HG03378 (cell line): Measurements from ENCODE around the gene UXS1.
A peak's percentile ranks its signal among the peaks of the same experiment; 100 is the strongest.
"Not testable (repeated sequence)": the region's sequence is repeated elsewhere in the genome, so short reads cannot be mapped to it uniquely, and the experiment has no call there.

Experiments used
- ATAC-seq: cut with Tn5 transposase; IDR thresholded peaks from one replicate; pipeline ENCODE4 v1.9.1; 2021; ENCODE audit warnings: mild to moderate bottlenecking, moderate library complexity; ENCODE audit not compliant: unreplicated experiment

UXS1 gene

DNA sequence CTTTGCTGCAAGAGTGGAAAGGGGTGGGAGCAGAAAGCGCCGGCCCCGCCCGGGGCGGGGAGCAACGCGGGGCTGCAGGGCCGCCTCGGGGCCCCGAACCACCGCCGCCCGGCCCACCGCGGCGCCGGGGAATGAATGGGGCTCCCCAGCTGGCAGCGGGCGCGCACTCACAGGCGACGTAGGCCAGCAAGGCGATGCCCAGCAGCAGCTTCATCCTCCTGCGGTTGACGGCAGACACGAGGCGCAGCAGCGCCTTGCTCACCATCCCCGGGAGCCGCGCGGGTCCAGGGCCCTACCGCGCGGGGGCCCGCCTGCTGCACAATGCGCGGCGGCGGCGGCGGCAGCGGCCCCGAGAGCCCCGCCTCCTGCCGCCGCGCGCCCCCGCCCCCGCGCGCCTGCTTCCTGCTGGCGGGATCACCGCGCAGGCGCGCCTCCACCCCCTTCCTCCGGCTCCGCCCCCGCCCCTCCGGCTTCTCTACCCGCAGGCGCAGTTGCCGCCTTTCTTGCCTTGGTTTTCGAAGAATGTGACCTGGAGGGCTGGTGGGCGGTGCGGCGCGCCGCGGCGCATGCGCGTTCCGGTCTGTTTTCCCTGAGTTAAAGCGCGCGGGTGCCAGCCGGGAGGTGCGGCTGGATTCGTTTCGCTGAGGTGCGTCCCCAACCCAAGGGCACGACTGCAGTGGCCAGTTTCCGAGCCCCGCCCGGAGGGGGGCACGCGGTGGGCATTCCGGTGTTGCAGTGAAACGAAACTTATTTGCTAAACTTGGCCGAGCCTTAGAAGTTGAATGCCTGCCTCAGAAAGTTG lies at the start of gene UXS1:
UXS1 (minus strand) TSS at position 325 of the 802 bp plus-strand sequence; CDS start at position 265, 60 bp downstream.
- peak; percentile 69 for ATAC-seq

DNA sequence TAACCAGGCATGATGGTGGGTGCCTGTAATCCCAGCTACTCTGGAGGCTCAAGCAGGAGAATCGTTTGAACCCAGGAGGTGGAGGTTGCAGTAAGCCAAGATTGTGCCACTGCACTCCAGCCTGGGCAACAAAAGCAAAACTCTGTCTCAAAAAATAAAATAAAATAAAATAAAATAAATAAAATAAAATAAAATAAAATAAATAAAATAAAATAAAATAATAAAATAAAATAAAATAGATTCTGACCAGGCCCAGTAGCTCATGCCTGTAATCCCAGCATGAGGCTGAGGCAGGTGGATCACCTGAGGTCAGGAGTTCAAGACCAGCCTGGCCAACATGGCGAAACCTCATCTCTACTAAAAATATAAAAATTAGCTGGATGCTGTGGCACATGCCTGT lies 45.4 kb upstream of the UXS1 start:
- ATAC-seq: not testable (repeated sequence)

DNA sequence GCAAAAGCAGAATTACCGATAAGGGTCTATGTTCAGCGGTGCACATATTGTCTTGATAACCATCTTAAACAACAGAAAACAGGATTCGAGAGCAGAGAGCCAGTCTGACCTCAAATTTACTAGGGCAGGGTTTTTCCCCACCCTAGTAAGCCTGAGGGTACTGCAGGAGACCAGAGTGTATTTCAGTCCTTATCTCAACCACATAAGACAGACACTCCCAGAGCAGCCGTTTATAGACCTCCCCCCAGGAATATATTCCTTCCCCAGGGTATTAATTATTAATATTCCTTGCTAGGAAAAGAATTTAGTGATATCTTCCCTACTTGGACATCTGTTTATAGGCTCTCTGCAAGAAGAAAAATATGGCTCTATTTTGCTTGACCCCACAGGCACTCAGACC lies 41.3 kb upstream of the UXS1 start:
- not testable (repeated sequence) for ATAC-seq

DNA sequence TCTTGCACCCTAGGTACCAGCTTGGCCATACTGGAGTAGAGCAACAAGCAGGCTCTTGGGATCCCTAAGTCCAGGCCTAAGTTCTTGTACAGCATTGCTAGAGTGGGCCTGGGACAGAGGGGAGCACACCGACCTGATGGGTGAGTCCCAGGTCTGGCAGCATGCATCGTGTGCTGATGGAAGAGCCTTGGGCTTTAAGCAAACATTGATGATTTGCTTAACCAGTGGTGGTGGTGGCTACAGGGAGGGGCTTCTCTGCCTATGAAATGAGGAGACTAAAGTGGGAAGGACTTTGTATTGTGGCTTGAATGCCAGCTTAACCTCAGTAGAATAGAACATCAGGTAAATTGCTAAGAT lies 39.2 kb upstream of the UXS1 start:
- ATAC-seq: no peak

DNA sequence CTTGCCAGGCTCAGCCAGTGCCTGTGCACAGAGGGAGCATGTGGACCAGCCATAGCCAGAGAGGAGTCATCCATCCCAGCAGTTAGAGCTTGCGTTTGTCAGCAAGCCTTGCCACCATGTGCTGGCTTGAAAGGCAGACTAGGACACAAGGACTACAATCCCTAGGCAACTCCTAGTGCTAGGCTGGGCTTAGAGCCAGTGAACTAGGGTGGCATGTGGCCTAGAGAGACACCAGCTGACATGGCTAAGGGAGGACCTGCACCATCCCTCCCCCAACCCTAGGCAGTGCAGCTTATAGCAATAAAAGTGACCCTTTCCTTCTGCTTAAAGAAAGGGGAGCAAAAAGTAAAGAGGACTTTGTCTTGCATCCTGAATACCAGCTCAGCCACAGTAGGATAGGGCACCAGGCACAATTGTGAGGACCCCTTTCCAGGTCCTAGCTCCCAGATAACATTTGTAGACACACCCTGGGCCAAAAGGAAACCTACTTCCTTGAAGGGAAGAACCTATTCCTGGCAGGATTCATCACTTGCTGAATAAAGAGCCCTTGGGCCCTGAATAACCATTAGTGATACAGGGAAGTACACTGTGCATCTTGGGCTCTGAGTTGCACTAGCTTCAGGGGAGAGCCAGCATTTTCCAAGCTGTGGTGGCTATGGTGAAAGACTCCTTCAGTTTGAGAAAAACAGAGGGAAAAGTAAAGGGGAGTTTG lies 38.7 kb upstream of the UXS1 start:
- no peak for ATAC-seq

DNA sequence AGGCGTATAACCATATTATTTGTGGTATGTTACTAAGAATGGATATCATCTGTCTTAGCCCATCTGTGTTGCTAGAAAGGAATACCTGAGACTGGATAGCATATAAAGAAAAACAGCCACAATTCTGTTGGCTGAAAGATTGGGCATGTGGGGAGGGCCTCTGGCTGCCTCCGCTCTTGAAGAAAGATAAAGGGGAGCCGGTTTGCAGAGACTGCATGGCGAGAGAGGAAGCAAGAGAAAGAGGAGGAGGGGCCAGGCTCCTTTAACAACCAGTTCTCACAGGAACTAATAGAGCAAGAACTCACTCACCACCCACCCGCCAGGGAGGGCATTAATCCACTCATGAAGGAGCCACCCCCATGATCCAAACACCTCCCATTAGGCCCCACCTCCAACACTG lies 29.2 kb upstream of the UXS1 start:
- no peak for ATAC-seq

DNA sequence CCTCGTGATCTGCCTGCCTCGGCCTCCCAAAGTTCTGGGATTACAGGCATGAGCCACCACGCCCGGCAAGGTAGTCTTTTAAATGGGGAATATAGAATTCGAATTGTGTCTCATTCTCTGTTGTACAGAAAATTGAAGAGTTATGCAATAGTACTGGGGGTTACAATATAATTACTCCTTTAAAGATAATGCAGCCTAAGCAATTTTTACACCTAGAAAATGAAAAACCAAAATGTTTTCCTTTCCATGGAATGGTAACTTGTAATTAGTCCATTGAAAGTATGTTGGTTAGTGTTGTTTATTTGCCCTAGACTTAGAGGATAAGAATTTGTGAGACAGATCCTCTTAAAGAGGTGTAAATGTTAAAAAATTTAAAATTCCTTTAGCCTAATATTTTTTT lies 28.0 kb upstream of the UXS1 start:
- not testable (repeated sequence) for ATAC-seq

DNA sequence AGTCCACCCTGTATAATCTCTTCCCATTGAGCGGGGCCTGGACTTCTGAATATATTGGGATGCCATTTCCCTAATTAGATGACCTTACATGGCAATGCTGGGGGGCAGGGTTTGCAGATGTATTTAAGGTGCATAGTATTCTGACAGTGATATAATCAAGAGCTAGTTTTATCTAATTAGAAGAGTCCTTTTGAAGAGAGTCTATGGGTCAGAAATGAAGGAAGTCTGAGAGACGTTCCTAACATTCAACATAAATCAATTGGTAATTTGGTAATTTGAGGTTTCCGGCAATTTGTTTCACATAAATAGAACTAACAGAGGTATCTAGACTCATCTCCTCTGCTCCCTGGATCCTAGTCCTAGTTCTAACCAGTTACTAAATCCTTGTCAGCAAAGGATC lies 25.7 kb upstream of the UXS1 start:
- no peak for ATAC-seq

DNA sequence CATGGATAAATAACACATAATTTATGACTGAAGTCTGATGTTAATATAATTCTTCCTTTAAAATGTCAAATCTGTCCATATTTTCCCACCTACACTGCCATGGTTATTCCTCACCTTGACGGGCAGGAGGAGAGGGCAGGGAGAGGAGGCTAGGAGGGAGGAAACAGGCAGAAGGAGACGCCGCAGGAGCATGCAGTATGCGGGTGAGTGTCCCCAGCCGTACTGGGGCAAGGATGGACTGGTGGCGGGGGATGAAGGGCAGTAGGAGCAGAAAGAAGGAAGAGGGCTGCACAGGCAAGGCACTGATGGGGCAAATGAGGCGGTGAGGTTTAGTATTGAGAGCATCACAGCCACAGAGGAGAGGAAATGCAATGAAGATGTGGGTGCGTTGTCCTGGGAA lies 25.1 kb upstream of the UXS1 start:
- ATAC-seq: not testable (repeated sequence)

DNA sequence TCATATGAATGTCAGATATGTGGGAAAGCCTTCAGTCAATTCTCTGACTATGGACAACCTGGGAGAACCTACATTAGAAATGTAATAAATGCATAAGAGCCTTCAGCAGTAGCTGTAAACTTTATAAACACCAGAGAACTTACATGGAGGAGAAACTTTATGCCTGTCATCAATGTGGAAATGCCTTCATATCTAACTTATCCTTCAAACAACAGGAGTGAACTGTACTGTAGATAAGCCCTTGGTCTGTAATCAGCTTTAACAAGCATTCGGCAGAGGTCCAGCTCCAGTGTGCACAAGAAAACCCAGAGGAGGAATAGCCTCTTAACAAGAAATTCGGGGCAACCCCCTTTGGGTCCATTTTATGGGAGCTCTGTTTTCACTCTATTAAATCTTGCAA lies 14.8 kb upstream of the UXS1 start:
- no peak for ATAC-seq

DNA sequence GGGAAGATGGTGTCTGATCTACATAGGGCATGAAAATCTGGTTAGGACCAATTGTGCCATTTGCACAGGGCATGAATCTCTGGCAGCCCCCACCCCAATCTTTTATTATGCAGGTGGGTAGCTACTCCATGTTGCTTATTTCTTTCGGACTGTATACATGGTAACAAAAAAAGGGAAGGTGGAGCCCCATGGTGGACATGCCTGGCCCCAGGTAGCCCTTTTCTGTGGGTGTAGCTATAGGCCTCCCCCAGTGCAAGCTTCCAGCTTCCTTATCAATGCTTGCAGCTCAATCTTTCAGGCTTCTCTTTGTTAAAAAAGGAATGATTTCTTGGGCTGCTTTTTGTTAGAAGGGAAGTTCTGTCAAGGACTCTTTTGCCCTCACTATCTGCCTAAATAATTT lies 14.3 kb upstream of the UXS1 start:
- no peak for ATAC-seq

DNA sequence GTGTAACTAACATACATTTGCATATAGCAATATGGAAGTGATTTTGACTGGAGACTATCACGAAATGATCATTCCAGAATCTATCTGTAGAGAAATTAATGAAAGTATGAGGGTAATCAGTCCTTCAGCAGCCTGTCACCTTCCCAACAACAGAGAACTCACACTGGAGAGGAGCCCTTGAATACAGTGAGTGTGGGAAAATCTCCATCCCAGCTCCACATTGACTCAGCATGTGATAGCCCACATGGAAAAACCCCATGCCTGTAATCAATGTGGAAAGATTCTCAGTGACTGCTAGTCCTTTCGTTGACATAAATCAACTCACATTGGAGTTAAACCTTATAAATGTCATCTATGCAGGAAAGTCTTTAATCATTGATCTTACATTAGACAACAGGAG lies 13.1 kb upstream of the UXS1 start:
- no peak for ATAC-seq

DNA sequence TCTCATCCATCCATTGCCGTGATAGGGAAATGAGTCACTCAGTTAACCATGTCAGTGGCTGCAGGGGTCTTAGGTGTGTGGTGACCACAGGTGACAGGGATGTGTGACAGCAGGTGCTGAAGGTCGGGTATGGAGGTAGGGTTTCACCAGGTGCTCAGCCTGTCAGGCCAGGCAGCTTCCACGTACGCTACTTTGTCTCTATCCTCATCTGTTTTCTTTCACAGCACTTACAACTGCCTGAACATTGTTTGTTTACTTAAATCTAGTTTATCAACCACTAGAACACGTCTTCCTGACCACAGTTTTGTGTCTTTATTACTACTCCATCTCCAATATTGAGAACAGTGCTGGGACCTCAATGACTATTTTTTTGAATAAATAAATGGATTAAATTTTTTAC lies 11.4 kb upstream of the UXS1 start:
- ATAC-seq: no peak

DNA sequence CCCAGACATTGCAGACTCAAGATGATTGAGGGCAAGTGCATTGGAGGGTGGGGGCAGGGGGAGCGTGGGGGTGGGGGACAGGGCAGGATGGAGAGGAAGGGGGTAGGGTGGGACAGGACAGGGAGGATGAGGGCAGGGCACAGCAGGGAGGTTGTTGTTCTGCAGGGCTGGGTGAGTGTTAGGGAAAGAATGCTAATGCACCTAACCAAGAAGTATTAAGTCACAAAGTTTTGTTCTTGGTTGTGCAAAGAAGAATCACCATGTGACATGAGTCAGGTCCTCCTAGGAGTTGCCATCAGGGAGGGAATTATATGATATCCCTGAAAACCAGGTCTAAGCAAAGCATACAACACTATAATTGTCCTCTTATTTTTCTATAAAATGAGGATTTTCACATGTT lies 10.4 kb upstream of the UXS1 start:
- ATAC-seq: not testable (repeated sequence)

DNA sequence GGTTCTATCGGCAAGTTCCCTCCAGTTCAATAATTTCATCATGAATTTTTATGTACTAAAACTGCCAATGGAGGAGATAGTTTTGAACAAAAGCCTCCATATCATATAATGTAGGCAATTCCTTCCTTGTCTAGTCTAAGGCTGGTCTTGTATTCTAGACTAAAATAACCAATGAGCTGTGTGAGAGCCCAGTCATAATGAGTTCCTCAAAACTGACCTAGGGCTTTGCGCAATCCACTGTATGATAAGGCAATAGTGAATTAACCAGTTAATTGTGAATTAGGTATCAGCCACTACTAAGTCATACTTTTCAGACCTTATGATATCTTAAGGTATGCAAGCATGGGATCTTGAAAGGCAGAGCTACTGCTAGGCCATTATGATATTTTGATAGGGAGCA lies 7.6 kb upstream of the UXS1 start:
- ATAC-seq: no peak

DNA sequence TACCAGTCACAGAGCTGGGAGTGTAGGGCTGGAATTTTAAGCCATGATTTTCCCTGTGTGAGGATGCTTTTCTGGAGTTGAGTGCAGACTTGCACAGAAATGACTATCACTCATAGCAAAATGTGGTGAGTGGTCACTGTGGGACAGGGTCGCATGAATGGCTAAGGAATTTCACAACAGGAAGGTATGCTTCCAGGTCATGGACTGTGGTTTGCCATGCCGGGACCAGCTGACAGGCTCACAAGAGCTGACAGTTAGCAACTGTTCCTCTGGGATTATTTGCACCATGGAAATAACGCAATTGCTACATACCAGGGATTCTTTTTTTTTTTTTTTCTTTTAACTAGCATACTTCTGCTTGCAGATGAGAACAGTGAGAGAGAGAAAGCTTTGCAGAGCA lies 3.8 kb upstream of the UXS1 start:
- no peak for ATAC-seq

DNA sequence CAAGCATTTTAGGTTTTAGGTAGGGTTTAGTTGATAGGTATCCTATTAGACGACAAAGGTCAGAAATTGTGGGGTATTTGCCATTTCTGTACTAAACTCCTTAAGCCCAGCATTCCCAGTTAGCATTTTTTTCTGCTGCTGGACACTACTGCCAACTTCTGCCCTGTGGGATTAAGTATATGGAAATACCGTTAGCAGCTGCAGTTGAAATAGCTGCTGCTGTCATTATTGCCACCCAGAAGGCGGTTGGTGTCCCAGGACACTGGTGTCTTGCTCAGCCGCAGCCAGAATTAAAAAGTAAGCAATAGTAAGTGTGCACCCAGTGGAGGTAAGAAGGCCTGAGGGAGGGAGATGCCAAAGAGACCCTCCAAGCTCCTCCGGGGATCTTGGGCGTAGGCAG lies 1.9 kb upstream of the UXS1 start:
- ATAC-seq: no peak

DNA sequence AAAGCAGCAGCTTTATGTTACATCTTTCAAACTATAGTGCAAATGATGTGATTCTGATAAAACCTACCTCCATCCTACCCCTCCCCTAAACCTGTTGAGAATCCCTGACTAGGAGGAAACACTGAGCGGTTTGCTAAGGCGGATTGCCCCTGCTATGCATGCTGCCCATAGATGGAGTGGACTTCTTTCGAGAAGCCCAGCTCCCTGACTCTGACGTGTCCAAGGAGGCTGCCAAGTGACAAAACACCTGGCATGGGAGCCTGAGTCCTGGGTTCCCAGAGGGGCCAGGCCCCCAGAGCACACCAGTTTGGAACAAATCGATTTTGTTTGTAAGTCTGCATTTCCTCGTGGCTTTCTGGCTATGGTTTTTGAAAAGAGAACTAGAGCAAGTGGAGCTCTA lies 1.4 kb upstream of the UXS1 start:
- ATAC-seq: no peak

DNA sequence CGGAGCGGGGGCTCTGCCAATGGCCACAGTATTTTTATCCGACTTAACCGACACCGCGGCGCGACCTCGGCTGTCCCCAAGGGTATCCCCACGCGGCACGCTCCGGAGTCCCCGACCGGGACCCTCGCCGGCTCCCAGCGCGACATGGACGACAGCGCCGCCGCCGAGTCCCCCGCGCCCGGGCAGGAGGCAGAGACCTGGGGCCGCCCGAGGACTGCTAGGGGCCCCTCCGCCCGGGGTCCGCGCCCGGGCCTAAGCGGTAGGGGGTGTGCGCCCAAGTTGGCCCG lies 468 bp downstream of the UXS1 start:
- ATAC-seq: peak; percentile 11

DNA sequence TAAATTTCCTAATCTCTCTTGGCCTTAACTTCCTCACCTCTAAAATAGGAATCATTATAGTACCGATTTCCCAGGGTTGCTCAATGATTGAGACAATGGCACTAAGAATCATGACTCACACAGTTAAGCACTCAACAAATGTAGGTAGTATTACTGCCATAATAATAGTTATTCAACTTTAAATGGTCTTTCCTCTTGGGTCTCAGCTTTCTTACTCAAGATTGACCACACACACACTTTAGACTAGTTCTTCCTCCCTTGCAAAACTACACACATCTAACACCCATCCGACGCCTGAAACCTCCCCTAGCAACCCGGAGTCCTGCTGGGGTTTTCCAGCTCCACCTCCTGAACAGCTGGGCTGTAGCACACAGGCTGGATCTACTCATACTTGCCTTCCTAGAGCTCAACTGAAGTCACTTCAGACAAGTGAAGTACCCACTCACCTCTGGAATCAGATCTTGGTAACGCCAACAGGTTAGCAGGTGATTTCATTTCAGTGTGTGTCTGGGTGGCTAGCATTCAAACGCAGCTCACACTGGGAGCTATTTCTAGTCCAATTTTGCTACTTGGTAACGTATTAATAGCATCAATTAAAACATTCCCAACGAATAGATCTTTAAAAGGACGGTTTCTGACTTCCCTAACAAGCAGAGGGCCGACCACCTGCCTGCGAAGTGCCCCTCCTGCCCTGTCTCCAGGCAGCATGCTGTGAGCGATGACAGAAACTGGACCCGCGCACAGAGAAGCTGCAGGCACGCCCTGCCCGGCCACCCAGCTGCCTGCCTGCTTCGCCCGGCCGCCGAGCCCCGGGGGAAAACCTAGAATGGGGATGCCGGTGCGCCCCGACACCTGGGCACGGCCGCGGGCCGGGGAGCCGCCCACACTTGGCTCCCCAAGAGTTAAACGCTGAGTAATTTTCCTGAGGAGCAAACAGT lies 1.1 kb downstream of the UXS1 start:
- peak; percentile 64 for ATAC-seq

DNA sequence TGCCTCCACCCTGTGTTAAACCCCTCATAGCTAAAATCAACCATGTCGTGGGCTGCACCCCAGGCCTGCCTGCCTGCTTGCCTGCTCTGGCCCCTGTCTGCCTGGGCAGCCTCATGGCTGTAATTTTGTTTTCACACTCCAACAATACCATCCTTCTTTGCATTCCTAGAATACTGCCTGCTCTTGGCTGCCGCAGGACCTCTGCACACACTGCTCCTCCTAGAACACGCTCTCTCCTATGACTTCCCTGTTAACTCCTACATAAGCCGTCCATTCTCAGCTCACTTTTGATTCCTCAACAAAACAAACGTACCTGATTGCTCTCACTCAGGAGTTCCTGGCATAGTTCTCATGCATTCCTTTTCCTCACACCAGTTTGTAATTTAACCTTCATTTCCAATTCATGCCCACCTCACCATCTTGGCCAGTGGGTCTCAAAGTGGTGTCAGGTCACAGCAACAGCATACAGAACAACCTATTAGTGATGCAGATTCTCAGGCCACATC lies 2.5 kb downstream of the UXS1 start:
- ATAC-seq: no peak
